ENCODE results near the gene MOAP1. TPM values are rescaled to one million over a fixed set of nuclear protein-coding genes. Genes with fewer than 3 reads are reported as not detected.

Gene MOAP1
- total RNA-seq, 4 donors from 2014 or later, result 31.1 to 41.9 (median 32.2) TPM

DNA sequence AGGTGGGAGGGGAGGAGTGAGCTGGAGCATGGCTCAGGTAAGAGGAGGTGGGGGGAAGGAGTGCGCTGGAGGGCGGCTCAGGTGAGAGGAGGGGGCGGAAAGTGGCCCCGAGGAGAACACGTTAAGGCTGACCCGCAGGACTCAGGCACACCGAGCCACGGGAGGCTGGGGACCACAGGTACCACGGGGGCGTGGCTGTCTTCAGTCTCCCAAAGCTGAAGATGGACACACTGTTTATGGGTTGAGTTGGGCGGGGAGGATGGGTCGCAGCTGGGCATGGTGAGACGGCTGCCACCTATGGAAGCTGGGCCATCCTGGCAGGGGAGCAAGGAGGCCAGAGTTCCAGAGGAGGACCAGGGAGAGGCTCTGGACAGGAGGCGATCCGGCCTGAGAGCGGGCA lies 45.8 kb upstream of the MOAP1 start:
- Histone ChIP-seq H3K27ac (no peak overlapping the region), H3K9me3 (no peaks in the 10 kb centered on the region), H3K4me3 (no peak overlapping the region), H3K36me3 (peaks cover 0 to 34% of the 10 kb centered on the region in 2 donors), H3K27me3 (no peaks in the 10 kb centered on the region), H3K4me1 (no peaks in the 10 kb centered on the region)
- TF ChIP-seq, protein P1, sequence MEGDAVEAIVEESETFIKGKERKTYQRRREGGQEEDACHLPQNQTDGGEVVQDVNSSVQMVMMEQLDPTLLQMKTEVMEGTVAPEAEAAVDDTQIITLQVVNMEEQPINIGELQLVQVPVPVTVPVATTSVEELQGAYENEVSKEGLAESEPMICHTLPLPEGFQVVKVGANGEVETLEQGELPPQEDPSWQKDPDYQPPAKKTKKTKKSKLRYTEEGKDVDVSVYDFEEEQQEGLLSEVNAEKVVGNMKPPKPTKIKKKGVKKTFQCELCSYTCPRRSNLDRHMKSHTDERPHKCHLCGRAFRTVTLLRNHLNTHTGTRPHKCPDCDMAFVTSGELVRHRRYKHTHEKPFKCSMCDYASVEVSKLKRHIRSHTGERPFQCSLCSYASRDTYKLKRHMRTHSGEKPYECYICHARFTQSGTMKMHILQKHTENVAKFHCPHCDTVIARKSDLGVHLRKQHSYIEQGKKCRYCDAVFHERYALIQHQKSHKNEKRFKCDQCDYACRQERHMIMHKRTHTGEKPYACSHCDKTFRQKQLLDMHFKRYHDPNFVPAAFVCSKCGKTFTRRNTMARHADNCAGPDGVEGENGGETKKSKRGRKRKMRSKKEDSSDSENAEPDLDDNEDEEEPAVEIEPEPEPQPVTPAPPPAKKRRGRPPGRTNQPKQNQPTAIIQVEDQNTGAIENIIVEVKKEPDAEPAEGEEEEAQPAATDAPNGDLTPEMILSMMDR (IDR thresholded peaks at IDR 0.05 in 4 of 5, conservative IDR thresholded peaks at IDR 0.05 in 1 of 5), result no peak
- TF ChIP-seq POLR2A (IDR thresholded peaks at IDR 0.05), result no peak
- intact Hi-C loops (cut with DNase I; ENCODE audit: low total_unique reads) (no loop called here), in situ Hi-C loops (cut with MboI; ENCODE audit: low sequenced_read_pairs in 4 of 4) (no loop called here)
- DNase-seq (no peak), ATAC-seq (no peak)

DNA sequence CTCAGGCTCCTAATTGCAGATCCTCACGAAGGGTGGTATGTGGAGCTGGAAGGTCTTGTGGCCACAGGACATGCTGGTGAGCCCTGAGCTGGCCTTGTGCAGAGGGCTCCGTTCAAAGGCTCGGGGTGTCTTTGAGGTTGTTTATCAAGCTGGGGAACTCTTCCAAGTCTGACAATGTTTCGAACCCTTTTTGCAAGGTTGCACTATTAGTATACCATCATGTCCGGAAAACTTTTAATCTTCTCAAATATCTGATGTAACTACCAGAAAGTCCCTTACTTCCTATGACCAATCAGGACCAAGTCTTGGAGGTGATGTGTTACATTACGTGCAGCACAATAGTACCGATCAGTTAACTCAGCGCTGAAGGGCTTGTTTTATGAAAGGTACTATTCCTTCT lies 43.9 kb upstream of the MOAP1 start:
- H3K27ac ChIP-seq, result no peak overlapping the region
- no peaks in the 10 kb centered on the region for H3K9me3 ChIP-seq
- in situ Hi-C loops (cut with MboI; ENCODE audit: low sequenced_read_pairs in 4 of 4), result no loop called here
- DNase-seq (no peak), ATAC-seq (no peak)
- TF ChIP-seq, protein P1 (IDR thresholded peaks at IDR 0.05 in 4 of 5, conservative IDR thresholded peaks at IDR 0.05 in 1 of 5), result no peak
- no peak for TF ChIP-seq POLR2A (IDR thresholded peaks at IDR 0.05)
- H3K4me3 ChIP-seq, result no peak overlapping the region
- intact Hi-C loops (cut with DNase I; ENCODE audit: low total_unique reads), result no loop called here
- peaks cover 0 to 50% of the 10 kb centered on the region in 2 donors for H3K36me3 ChIP-seq
- no peaks in the 10 kb centered on the region for H3K4me1 ChIP-seq
- H3K27me3 ChIP-seq, result no peaks in the 10 kb centered on the region

DNA sequence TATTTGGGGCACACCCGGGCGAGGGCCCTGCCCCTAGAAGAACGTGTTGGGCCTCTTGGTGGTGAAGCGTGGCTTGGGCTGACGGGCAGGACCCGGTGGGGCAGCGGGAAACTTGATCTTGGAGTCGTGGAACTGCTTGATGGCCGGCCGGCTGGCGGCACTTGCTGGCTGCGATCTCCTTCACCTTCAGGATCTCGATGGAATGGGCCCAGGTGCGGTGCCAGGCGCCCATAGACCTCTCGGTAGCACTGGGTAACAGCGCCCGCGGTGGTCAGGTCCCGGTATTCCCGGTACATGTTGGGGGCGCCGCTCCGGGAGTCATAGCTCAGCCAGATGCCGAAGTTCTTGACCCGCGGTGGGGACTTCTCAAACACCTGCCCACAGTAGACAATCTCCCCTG lies 38.9 kb upstream of the MOAP1 start:
- no peak overlapping the region for H3K27ac ChIP-seq
- DNase-seq (no peak), ATAC-seq (no peak)
- no peaks in the 10 kb centered on the region for H3K27me3 ChIP-seq
- H3K36me3 ChIP-seq, result peaks cover 2 to 95% of the 10 kb centered on the region in 2 donors
- no peaks in the 10 kb centered on the region for H3K9me3 ChIP-seq
- intact Hi-C loops (cut with DNase I; ENCODE audit: low total_unique reads), result no loop called here
- H3K4me3 ChIP-seq, result no peak overlapping the region
- TF ChIP-seq, protein P1 (IDR thresholded peaks at IDR 0.05 in 4 of 5, conservative IDR thresholded peaks at IDR 0.05 in 1 of 5), result no peak
- TF ChIP-seq POLR2A (IDR thresholded peaks at IDR 0.05), result no peak
- in situ Hi-C loops (cut with MboI; ENCODE audit: low sequenced_read_pairs in 4 of 4), result loop anchor here in 1 of 4 donors (25.0 kb wide), 1 partner anchor 389 kb away; no protein-coding TSS in a partner anchor
- H3K4me1 ChIP-seq, result no peaks in the 10 kb centered on the region

DNA sequence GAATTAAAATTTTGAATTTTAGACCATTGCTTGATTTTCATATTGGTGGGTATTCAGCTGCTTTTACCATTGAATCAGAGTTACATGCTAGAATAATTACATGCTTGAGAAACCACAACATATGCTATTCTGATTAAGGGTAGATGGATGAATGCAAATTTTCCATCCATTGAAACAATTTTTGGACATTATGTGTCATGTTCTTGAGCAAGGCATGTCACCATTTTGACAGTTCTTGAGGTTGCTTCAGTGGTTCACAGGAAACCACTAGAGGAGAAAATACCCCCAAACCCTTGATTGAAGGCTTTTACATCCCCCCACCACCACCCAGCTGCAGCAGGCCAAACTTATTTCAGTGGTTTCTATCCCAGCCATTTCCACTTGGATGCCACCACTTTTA lies 35.8 kb upstream of the MOAP1 start:
- Histone ChIP-seq H3K4me1 (no peaks in the 10 kb centered on the region), H3K36me3 (peaks cover 2 to 94% of the 10 kb centered on the region in 2 donors), H3K27ac (no peak overlapping the region), H3K9me3 (no peaks in the 10 kb centered on the region), H3K27me3 (no peaks in the 10 kb centered on the region), H3K4me3 (no peak overlapping the region)
- in situ Hi-C loops (cut with MboI; ENCODE audit: low sequenced_read_pairs in 4 of 4), result loop anchor here in 1 of 4 donors (25.0 kb wide), 1 partner anchor 392 kb away; no protein-coding TSS in a partner anchor
- intact Hi-C loops (cut with DNase I; ENCODE audit: low total_unique reads), result no loop called here
- DNase-seq (no peak), ATAC-seq (no peak)
- no peak for TF ChIP-seq POLR2A (IDR thresholded peaks at IDR 0.05)
- TF ChIP-seq, protein P1 (IDR thresholded peaks at IDR 0.05 in 4 of 5, conservative IDR thresholded peaks at IDR 0.05 in 1 of 5), result no peak

Measured in gastrocnemius medialis (tissue), 4 donors.